HEK293T (cell line): ENCODE data around the gene PLOD3.

Experiments
- CTCF ChIA-PET: fragments of 350-600 bp; formaldehyde crosslinking; extraction: SDS; loops from one replicate; lab custom pipeline; 2021; ENCODE audit warnings: antibody characterized with exemption, inconsistent platforms; lab: Yijun Ruan, JAX
- POLR2A ChIA-PET: fragments of 350-600 bp; formaldehyde crosslinking; extraction: SDS; loops from one replicate; lab custom pipeline; 2020; ENCODE audit warnings: antibody characterized with exemption, inconsistent platforms; lab: Yijun Ruan, JAX
- DNase-seq: peaks from one replicate; pipeline ENCODE4 v3.0.0; 2012; ENCODE audit warnings: mixed read lengths; ENCODE audit errors: extremely low spot score
- ARNT ChIP-seq: fragments of 450-650 bp; IDR thresholded peaks from 2 replicates; pipeline ENCODE4 v1.6.1; 2017; ENCODE audit warnings: mild to moderate bottlenecking
- BHLHE40 ChIP-seq: fragments of 450-650 bp; IDR thresholded peaks from 2 replicates; pipeline ENCODE4 v1.6.1; 2016; ENCODE audit warnings: mild to moderate bottlenecking, moderate library complexity, borderline replicate concordance
- CTBP1 ChIP-seq: fragments of 450-650 bp; IDR thresholded peaks from 2 replicates; pipeline ENCODE4 v1.6.1; 2016; ENCODE audit warnings: borderline replicate concordance
- ELF4 ChIP-seq: fragments of 450-650 bp; IDR thresholded peaks from 2 replicates; pipeline ENCODE4 v1.6.1; 2017; ENCODE audit warnings: antibody characterized with exemption
- FOXA1 ChIP-seq: fragments of 450-650 bp; IDR thresholded peaks from 2 replicates; pipeline ENCODE4 v1.6.1; 2016; ENCODE audit warnings: mild to moderate bottlenecking
- FOXK2 ChIP-seq: fragments of 450-650 bp; IDR thresholded peaks from 2 replicates; pipeline ENCODE4 v1.6.1; 2016; ENCODE audit warnings: mild to moderate bottlenecking
- FOXM1 ChIP-seq: fragments of 450-650 bp; IDR thresholded peaks from 2 replicates; pipeline ENCODE4 v1.6.1; 2017; ENCODE audit warnings: mild to moderate bottlenecking, borderline replicate concordance
- HDGF ChIP-seq: fragments of 450-650 bp; IDR thresholded peaks from 2 replicates; pipeline ENCODE4 v1.6.1; 2017; ENCODE audit warnings: antibody characterized with exemption, borderline replicate concordance
- L3MBTL2 ChIP-seq: fragments of 450-650 bp; conservative IDR thresholded peaks from 2 replicates; pipeline ENCODE4 v1.6.1; 2016; ENCODE audit warnings: mild to moderate bottlenecking
- LEF1 ChIP-seq: fragments of 450-650 bp; IDR thresholded peaks from 2 replicates; pipeline ENCODE4 v1.6.1; 2017; ENCODE audit warnings: mild to moderate bottlenecking, borderline replicate concordance
- NFRKB ChIP-seq: fragments of 450-650 bp; IDR thresholded peaks from 2 replicates; pipeline ENCODE4 v1.6.1; 2016; ENCODE audit warnings: mild to moderate bottlenecking, moderate library complexity
- SP1 ChIP-seq: fragments of 450-650 bp; IDR thresholded peaks from 2 replicates; pipeline ENCODE4 v1.6.1; 2017
- SUZ12 ChIP-seq: fragments of 450-650 bp; IDR thresholded peaks from 2 replicates; pipeline ENCODE4 v1.6.1; 2016; ENCODE audit warnings: mild to moderate bottlenecking
- TARDBP ChIP-seq: fragments of 450-650 bp; IDR thresholded peaks from 2 replicates; pipeline ENCODE4 v1.6.1; 2016
- ZNF384 ChIP-seq: fragments of 450-650 bp; IDR thresholded peaks from 2 replicates; pipeline ENCODE4 v1.6.1; 2016
- TF ChIP-seq, protein P1 (sequence below): fragments of 450-650 bp; IDR thresholded peaks from 2 replicates; pipeline ENCODE4 v1.6.1; 2016

PLOD3 gene

DNA sequence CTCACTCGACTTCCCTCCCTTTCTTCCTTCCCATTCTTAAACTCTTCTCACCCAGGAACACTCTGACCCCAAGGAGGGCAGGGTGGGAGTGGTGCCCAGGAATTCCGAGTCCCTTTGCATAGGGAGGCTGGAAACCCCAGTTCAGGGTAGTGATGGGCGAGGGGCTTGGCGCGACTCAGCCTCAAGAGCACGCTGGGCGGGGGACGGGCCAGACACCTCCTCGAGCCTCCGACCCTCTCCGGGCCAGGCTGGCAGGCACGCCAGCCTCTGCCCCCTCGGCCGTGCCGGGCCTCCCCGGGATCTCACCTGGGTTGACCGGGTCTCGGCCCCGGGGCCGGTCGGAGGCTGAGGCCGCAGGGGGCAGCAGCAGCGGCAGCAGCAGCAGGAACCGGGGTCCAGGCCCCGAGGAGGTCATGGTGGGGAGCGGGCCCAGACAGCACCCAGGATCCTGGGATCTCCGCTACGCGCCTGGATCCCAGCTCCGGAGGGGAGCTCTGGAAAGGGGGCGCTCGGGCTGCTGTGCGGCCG is 457 bp downstream of the PLOD3 start:
- peak; percentile 75 for TF ChIP-seq L3MBTL2
- TF ChIP-seq BHLHE40 = no peak
- TF ChIP-seq FOXM1 = no peak
- TF ChIP-seq ARNT = no peak
- DNase-seq = no peak
- ChIA-PET POLR2A (interaction anchor here (1.2 to 5.3 kb wide), 12 partner anchors 10 to 342 kb away, joined by 3 to 38 read pairs (median 4); partner anchors contain the start of genes CLDN15, FIS1, MOGAT3 and SRRT), CTCF (interaction anchor here (0.7 to 2.4 kb wide), 4 partner anchors 24 to 73 kb away, joined by 3 to 7 read pairs (median 5); no protein-coding TSS in a partner anchor)

DNA sequence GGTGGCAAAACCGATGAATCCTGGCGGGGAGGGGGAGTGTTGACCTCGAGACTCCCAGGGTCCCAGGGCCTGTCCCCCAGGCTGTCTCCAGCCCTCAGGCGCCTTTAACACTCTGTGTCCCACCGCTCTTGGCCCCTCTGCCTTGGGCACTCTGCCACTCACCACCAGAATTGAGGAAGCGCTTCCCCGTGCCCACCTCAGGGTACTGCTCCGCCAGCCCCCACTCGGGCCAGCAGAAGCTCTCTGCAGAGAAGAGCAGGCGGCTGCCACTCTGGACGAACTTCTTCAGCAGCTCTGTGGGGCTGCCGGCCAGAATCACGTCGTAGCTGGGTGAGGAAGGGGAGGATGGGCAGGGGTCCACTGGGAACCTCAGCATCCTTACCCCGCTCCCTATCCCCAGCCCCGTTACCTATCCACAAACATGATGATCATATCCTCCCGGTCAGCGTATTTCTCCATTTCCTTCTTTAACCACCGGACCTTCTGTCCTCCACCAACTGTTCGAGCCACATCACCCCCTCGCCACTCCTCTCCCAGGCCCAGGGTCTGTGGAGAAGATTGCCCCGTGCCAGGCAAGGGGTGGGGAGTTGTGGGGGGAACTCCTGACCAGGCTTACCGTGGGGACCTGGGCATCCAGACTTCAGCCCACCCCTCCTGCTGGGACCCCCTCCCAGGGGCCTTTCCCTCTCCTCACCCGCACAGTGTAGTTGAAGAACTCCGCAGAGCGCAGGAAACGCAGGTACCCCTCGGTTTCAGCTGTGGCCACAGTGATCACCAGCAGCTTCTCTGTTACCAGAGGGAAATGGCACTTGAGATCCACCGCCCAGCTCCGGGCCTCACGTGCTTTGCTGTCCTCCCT is 1.2 kb downstream of the PLOD3 start:
- ChIA-PET CTCF (interaction anchor here (2.4 kb wide), 1 partner anchor 27 kb away, joined by 7 read pairs; no protein-coding TSS in a partner anchor), POLR2A (interaction anchor here (1.9 to 5.3 kb wide), 2 partner anchors 11 to 28 kb away, joined by 12 to 38 read pairs; partner anchors contain the start of gene FIS1)
- TF ChIP-seq ELF4 (no peak), FOXK2 (no peak), CTBP1 (no peak), BHLHE40 (no peak), HDGF (no peak), ZNF384 (no peak), TARDBP (no peak)
- no peak for DNase-seq

DNA sequence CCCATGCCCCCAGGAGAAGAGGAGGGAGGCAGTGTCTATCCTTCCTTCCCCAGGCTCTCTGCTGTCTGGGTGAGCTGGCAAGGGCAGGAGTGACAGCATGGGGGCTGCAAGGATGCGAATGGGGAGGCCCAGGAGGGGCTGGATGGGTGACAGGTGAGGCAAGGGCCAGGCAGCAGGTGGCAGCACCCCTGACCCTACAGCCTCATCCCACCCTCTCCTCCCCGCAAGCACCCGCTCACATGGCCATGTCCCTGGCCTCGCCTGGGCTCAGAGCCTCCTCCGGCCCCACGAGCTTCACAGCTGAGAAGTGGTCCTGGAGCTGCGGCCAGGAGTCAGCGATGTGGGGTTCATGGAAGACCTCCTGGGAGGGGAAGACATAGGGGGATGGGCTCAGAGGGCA is 5.4 kb downstream of the PLOD3 start:
- ChIA-PET POLR2A (no interaction called here), CTCF (no interaction called here)
- DNase-seq = no peak
- TF ChIP-seq FOXM1 (no peak), HDGF (no peak), LEF1 (no peak)

DNA sequence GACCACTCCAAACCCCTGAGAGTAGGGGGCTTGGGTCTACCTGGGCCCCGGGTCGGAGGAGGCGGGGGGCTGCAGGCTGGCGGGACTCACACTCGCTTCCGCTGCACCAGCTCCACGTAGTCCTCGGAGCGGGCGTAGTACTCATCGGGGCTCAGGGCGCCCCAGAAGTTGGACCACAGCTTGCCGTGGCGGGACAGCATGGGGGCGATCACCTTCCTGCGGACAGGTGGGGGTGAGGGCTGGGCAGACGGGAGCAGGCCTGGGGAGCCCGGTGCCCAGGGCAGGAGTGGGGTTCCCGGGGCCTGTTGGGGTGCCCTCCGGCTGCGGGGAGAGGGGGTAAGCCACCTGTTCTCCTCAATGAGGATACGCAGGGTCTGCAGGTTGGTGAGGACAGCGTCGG is 5.9 kb downstream of the PLOD3 start:
- POLR2A ChIA-PET = interaction anchor here (1.1 kb wide), 1 partner anchor 13 kb away, joined by 3 read pairs; no protein-coding TSS in a partner anchor
- CTCF ChIA-PET = no interaction called here
- TF ChIP-seq ZNF384 (no peak), HDGF (no peak), LEF1 (no peak), ELF4 (no peak), TARDBP (no peak), FOXM1 (no peak)
- no peak for DNase-seq

DNA sequence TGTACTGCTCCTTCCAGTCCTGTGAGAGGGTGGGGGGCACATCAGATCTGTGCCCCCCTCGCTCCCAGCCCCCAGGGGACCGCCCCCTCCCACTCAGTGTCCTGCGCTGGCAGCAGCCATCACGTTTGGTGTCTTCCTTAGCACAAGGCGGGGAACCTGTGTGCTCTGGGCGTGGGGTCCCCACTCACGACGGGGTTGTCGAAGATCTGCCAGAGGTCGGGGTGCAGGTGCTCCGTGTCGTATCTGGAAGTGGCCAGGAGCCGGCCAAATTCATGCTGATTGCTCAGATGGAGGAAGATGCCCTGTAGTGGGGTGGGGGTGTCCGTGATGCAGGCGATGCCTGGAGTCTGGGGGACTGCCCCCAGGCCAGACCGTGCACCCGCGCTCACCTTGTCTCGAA is 7.2 kb downstream of the PLOD3 start:
- POLR2A ChIA-PET = no interaction called here
- TF ChIP-seq TARDBP (no peak), ZNF384 (no peak), CTBP1 (no peak), FOXK2 (no peak), L3MBTL2 (no peak), LEF1 (no peak), SP1 (no peak)
- TF ChIP-seq, protein P1, sequence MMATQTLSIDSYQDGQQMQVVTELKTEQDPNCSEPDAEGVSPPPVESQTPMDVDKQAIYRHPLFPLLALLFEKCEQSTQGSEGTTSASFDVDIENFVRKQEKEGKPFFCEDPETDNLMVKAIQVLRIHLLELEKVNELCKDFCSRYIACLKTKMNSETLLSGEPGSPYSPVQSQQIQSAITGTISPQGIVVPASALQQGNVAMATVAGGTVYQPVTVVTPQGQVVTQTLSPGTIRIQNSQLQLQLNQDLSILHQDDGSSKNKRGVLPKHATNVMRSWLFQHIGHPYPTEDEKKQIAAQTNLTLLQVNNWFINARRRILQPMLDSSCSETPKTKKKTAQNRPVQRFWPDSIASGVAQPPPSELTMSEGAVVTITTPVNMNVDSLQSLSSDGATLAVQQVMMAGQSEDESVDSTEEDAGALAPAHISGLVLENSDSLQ = no peak
- CTCF ChIA-PET = interaction anchor here (0.6 kb wide), 1 partner anchor 65 kb away, joined by 7 read pairs; no protein-coding TSS in a partner anchor
- DNase-seq = no peak

DNA sequence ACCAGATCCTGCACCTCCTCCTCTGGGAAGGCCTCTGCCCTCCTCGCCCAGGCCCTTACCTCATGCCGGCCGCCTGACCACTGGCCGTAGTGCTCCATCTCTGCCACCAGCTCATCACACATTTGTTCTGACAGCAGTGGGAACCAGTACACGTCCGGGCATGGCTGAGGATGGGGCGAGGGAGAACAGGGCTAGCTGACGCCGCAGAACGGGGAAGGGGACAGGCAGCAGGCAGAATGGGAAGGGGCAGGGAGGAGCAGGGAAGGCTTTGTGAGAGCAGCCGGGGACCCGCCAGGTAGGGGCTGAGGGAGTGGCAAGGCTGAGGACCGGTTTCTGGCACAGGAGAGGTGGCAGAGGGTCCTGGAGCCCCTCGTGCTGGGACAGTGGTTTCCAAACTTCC is 8.6 kb downstream of the PLOD3 start:
- no peak for DNase-seq
- ChIA-PET CTCF (no interaction called here), POLR2A (no interaction called here)
- TF ChIP-seq L3MBTL2 = no peak
- TF ChIP-seq NFRKB = no peak
- TF ChIP-seq SP1 = no peak
- TF ChIP-seq SUZ12 = no peak
- TF ChIP-seq ZNF384 = no peak

DNA sequence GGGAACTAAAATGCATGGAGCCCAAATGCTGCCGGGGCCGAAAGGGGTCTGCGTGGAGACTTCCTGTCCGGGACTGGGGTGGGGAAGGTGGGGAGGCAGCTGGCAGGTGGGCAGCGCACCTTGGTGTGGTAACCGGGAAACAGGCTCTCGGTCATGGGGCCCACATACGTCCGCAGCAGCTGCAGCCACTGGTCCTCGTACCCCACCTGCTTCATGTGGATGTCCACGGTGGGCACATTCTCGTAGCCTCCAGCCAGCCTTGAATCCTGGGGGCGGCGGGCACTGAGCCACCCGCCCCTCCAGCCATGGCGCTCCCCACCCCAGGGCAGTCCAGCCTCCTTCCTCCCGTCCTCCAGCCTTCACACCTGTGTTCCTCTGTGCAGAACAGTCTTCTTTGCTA is 9.9 kb downstream of the PLOD3 start:
- ChIA-PET POLR2A (interaction anchor here (0.9 kb wide), 1 partner anchor 10 kb away, joined by 3 read pairs; the partner anchor contains the start of gene ZNHIT1), CTCF (no interaction called here)
- DNase-seq = no peak
- TF ChIP-seq CTBP1 (no peak), ELF4 (no peak), SP1 (no peak), FOXM1 (no peak), BHLHE40 (no peak), NFRKB (no peak), LEF1 (no peak), ARNT (no peak), FOXA1 (no peak), TARDBP (no peak), L3MBTL2 (no peak)
- TF ChIP-seq, protein P1 = no peak
